Activated CD4-positive, CD25-positive, alpha-beta regulatory T cell (primary cell): ENCODE measurements around the gene PNCK.

Experiments
- DNase-seq, 4 experiments: peaks; one replicate each; lab custom pipeline; 2025; lab: John Stamatoyannopoulos, UW

The PNCK gene

DNA sequence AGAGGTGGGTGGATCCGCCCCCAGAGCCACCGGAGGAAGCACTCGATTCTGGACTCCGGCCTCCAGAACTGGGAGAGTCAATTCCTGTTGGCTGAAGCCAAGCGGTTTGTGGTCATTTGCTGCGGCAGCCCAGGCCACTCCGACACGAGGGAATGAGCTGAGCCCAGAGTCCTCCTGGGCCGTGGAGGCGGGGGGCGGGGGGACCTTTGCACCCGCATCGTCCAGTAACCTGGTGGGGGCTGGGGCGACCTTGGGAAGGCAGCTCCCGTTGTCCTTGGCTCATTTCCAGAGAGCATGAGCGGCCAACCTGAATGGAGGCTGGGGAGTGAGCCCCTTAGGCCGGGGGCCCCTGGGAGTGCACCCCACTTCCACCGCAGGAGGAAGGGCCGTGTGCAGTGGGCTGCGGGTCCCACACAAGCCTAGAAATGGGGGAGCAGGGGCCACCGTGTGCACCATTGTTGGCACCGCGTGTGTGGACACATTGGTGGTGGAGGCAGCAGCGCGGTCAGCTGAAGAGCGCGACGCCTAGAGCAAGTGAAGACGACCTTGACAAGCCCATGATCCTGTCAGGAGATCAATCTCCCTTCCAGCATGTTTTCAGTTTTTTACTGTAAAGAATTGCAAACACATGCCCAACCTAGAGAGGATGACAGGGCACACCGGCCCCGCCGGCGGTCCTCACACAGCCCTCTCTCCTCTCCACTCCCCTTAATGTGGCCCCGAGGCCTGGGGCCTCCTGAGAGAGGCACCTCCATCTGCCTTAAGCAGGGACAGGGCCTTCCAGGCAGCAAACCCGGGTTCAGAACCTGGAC is 46.5 kb downstream of the PNCK start:
- DNase-seq = no peak

DNA sequence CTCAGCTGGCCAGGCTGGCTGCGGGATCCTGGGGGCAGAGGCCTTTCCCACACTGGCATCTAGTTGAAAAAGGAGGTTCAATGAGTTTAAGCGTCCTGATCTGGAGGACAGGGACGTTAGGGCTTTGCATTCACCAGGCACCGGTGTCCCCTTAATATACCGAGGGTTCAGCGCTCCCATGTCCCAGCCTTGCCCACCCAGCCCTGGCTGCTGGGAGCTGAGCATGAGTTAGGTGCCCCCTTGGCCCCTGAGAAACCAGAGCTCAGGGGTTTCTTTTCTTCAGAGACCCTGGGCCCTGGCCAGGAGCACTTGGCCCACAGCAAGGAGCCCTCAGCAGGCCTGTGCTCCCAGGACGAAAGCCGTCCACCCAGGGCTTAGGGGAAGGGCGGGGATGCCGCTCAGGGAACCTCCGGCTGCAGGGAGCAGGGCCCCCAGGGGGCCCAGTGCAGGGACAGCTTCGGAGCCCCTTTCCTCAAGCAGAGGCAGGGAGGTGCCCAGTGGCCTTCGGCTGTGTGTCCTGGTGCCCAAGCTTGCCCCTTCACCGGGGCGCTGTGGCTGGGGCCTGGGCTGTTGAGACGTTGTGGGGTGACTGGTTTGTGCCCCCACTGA is 47.5 kb downstream of the PNCK start:
- no peak for DNase-seq

DNA sequence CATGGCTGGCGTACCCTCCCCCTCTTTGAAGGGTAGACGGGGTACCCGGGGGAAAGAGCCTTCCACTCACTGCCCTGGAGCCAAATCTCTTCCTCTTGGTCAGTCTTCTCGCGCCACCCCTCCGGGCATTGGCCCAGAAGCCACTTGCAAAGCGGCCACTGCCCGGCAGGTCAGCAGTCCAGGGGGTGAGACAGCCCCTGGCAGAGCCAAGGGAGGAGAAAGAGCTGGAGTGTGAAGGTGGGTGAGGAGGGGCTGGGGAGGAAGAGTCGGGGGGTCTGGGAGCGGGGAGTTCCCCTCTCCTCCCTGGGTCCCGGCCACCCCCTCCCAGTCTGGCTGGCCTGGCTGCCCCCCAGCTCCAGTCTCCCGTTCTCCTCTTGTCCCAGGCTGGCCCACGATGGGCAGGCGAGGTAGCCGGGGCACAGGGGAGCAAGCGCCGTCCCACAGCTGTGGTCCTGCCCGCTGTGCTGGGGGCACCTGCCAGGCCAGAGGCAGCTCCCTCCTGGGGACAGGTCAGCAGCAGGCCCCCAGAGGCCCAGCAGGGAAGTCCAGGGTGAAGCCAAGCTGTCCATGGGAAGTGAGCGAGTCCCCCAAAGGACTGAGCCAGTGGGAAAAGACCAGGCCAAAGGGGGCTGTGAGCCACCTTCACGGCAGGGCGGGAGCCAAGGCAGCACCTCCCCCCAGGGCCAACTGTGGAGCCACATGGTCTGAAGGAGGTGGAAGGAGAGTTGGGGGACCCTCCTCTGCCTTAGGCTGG is 48.2 kb downstream of the PNCK start:
- no peak for DNase-seq

DNA sequence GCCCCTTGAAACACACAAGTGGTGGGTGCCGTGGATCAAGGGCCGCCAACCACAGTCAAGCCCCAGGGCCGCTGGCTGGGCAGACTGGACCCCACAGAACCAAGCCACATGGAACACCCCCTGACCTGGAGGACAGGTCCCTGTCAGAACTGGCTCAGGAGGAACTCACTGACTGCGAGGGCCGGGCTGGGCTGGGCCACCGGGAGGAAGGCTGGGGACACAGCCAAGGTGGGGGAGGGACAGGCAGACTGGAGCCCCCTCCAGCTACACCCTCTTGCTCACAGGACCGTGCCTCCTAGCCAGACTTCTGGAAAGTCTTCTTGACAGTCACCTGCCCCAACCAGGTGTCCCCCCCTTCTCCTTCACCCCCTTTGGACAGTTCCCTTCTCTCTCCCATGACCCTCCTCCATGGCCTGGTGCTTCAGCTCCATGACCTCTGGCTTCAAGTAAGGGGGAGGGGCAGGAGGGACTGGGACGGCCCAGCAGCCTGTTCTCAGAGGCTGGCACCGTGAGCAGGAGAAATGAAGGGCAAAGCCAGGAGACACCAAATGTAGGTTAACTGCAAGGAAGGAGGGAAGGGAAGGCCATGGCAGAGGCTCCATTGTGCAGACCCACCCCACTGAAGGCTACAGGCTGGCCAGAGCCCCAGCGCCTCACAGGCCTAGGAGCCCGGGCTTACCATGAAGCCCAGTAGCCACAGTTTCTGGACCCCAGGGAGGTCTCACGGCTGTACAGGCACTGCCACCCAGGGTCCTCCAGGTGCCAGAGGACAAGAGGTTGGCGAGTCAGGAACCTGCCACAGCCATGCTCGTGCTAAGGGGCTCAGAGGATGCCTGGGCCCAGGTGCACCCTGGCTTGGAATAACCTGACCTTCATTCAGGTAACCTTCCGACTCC is 49.2 kb downstream of the PNCK start:
- no peak for DNase-seq

DNA sequence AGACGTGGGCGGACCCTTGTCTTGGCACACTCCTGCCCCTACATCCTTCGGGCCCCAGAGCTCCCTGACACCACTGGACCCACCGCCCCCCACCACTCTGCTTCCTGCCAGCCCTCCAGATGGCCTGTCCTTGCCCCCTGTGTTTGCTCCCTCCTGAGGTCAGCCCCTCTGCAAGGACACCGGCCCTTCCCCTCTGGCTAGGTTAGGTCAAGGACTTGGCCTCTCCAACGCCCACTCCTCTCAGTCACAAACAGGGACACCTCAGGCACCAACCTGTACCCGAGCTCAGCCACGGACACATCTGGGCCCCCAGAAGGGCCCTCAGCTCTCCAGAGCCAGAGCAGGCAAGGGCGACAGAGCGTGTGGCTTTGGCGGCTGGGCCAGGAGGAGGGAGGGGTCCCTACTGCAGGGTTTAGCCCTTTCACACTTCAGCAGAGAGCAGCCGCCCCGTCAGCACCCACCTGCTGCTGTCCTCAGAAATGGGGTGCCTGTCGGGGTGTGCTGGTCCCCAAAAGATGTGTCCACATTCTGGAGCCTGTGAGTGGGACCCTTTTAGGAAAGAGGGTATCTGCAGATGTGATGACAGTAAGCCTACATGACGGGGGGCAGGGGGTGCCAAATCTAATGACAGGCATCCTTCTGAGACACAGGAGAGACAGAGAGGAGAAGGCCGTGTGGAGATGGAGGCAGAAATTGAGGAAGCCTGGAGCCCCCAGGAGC is 50.1 kb downstream of the PNCK start:
- no peak for DNase-seq

DNA sequence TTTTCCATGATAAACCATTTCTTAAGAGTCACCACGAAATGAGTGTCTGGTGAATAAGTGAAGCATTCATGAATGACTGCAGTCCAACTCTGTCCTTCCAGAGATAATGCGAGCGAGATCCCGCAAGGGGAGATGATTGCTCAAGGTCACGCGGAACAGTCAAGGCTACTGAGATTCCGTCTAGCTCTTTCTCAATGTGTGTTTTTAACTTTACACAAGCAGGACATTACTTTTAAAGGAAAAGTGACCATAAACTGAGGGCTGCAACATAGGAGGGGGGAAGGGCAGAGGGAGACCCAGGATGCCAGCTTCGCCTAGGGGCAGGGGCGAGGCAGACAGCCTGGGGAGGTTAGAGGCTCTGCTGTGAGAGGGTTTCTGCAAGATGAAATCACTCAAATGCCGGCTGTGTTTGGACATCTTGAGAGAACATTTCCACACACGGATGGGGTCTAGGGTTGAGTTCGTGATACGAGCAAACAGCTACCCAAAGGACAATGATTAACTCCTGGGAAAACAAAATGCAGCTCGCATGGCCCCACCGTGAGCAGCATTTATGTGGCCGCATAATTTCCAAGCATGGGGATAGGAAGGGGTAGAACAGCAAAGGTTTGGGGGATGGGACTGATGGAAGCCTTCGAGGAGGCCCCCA is 50.8 kb downstream of the PNCK start:
- DNase-seq = no peak

DNA sequence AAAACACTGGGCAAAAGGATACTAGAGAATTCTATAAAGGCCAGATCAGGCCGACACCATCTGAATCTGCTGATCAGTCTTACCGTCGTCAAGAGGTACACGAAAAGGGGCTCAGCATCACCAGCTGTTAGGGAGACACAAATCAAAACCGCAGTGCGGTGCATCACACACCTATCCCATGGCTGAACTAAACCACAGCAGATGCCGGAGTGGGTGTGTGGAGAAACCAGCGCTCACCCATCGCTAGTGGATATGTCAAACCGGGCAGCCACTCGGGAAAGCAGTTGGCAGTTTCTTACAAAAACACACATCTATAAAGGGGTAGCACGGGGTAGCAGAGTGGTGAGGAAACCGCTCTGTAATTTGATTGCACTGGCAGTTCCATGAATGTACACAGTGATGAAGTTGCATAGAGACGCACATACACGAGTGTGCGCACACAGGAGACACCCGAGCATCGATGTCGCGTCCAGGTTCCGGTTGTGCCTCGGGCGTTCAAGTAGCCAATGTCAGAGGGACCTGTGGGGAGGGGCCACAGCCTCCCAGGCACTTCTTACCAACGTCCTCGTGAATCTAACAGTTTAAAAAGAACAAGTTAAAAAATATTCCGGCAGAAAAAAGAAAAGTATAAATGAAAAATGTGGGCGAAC is 51.5 kb downstream of the PNCK start:
- DNase-seq = no peak

DNA sequence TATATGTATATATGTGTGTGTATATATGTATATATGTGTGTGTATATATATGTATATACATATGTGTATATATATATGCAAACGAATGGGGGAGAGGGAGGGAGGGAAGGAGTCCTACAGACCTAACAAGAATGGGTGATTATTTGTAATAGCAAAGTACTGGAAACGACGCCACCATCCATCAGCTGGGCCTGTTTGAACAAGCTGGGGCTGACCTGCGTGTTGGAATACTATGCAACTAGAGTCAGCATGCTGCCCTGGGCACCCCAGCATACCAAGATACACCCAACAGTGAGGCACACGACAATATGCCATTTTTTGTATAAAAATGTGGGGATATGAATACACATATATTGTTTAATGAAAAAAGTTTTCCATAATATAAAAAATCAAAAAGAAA is 53.0 kb downstream of the PNCK start:
- DNase-seq = no peak
